Stimulated activated CD8-positive, alpha-beta memory T cell treated with anti-CD3 and anti-CD28 coated beads, Interleukin-7, amount 100 ng/mL, for 48 hours (primary cell): ENCODE results near the gene IFT22.
"Not testable (repeated sequence)": the region's sequence is repeated elsewhere in the genome, so short reads cannot be mapped to it uniquely, and the experiment has no call there.

ENCODE experiments used
- DNase-seq, 2 donors: peaks; one replicate each; pipeline ENCODE4 v3.0.0-alpha.2; 2020; ENCODE audit warnings: low read depth in 1 of 2; ENCODE audit errors: extremely low read depth in 1 of 2

Gene IFT22

GRCh38 chr7:101315336-101315735 lies 6.3 kb downstream of the IFT22 start:
- DNase-seq = peak; percentile 9 to 21

- peak; percentile 32 to 37 for DNase-seq
Observed at GRCh38 chr7:101308245-101309085, 13.1 kb downstream of the IFT22 start.

- no peak for DNase-seq
Observed at GRCh38 chr7:101306307-101306706, 15.3 kb downstream of the IFT22 start.

GRCh38 chr7:101303102-101303701 lies 18.4 kb downstream of the IFT22 start:
- no peak for DNase-seq

- DNase-seq = no peak
Observed at GRCh38 chr7:101302641-101303101, 18.9 kb downstream of the IFT22 start.

GRCh38 chr7:101300465-101301376 lies 20.9 kb downstream of the IFT22 start:
- no peak for DNase-seq

- no peak for DNase-seq
Observed at GRCh38 chr7:101299511-101300464, 21.8 kb downstream of the IFT22 start.

- DNase-seq = no peak
Observed at GRCh38 chr7:101294832-101295121, 26.8 kb downstream of the IFT22 start.

GRCh38 chr7:101294039-101294831 lies 27.4 kb downstream of the IFT22 start:
- DNase-seq = no peak

- not testable (repeated sequence) for DNase-seq
Observed at GRCh38 chr7:101293069-101294021, 28.3 kb downstream of the IFT22 start.

GRCh38 chr7:101292566-101292965 lies 29.0 kb downstream of the IFT22 start:
- not testable (repeated sequence) for DNase-seq

- peak; percentile 26 to 36 for DNase-seq
Observed at GRCh38 chr7:101290186-101291037, 31.2 kb downstream of the IFT22 start.

- DNase-seq = not testable (repeated sequence)
Observed at GRCh38 chr7:101289687-101290086, 31.9 kb downstream of the IFT22 start.

GRCh38 chr7:101288439-101288838 lies 33.2 kb downstream of the IFT22 start:
- no peak for DNase-seq

GRCh38 chr7:101287032-101287431 lies 34.6 kb downstream of the IFT22 start:
- no peak for DNase-seq

GRCh38 chr7:101285880-101286279 lies 35.7 kb downstream of the IFT22 start:
- not testable (repeated sequence) for DNase-seq

- no peak for DNase-seq
Observed at GRCh38 chr7:101285171-101285570, 36.4 kb downstream of the IFT22 start.
